ENCODE data around the gene SERPIND1.

Gene SERPIND1

GRCh38 chr22:20805972-20806471, 32.1 kb downstream of the SERPIND1 start:
- H3K27me3 ChIP-seq: no peaks in the 10 kb centered on the region
- TF ChIP-seq CTCF (IDR thresholded peaks at IDR 0.05): no peak
- no peaks in the 10 kb centered on the region for H3K4me1 ChIP-seq (ENCODE audit: control insufficient read depth in 1 of 2, insufficient read depth in 1 of 2, low read depth in 1 of 2, low read length in 1 of 2)
- no peak overlapping the region for H3K4me3 ChIP-seq (ENCODE audit: low read depth in 1 of 2, low read length in 1 of 2)
- peaks cover 97% of the 10 kb centered on the region for H3K36me3 ChIP-seq
- H3K9me3 ChIP-seq: no peaks in the 10 kb centered on the region
- no peak overlapping the region for H3K27ac ChIP-seq

DNA sequence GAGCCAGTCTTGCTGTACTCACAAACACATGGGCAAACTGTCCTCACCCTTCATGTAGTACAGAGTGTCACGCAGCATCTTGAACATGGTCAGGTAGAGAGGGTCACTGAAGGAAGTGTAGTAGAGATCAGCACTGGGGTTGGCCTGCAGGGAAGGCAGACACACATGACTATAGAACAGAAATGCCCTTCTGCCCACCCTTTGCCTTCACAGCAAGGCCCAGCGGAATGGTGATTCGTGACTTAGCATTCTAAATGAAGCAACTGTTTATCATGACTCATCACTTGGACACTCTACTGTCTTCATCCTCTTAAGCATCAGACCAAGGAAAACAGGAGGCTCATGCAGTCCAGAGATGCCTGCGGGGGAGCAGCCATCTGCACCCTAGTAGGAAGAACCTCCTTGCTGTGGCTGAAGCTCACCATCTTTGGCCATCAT, 33.4 kb downstream of the SERPIND1 start:
- Histone ChIP-seq H3K4me1 (ENCODE audit: control insufficient read depth in 1 of 2, insufficient read depth in 1 of 2, low read depth in 1 of 2, low read length in 1 of 2) (no peaks in the 10 kb centered on the region), H3K27ac (no peak overlapping the region), H3K9me3 (no peaks in the 10 kb centered on the region), H3K27me3 (no peaks in the 10 kb centered on the region), H3K36me3 (peaks cover 92% of the 10 kb centered on the region), H3K4me3 (ENCODE audit: low read depth in 1 of 2, low read length in 1 of 2) (no peak overlapping the region)
- TF ChIP-seq CTCF (IDR thresholded peaks at IDR 0.05): no peak

- Histone ChIP-seq H3K9me3 (no peaks in the 10 kb centered on the region), H3K27me3 (no peaks in the 10 kb centered on the region), H3K27ac (no peak overlapping the region), H3K36me3 (peaks cover 92% of the 10 kb centered on the region), H3K4me1 (ENCODE audit: control insufficient read depth in 1 of 2, insufficient read depth in 1 of 2, low read depth in 1 of 2, low read length in 1 of 2) (no peaks in the 10 kb centered on the region), H3K4me3 (ENCODE audit: low read depth in 1 of 2, low read length in 1 of 2) (no peak overlapping the region)
- TF ChIP-seq CTCF (IDR thresholded peaks at IDR 0.05): no peak
These were observed 34.9 kb downstream of the SERPIND1 start for GRCh38 chr22:20808844-20809243.

DNA sequence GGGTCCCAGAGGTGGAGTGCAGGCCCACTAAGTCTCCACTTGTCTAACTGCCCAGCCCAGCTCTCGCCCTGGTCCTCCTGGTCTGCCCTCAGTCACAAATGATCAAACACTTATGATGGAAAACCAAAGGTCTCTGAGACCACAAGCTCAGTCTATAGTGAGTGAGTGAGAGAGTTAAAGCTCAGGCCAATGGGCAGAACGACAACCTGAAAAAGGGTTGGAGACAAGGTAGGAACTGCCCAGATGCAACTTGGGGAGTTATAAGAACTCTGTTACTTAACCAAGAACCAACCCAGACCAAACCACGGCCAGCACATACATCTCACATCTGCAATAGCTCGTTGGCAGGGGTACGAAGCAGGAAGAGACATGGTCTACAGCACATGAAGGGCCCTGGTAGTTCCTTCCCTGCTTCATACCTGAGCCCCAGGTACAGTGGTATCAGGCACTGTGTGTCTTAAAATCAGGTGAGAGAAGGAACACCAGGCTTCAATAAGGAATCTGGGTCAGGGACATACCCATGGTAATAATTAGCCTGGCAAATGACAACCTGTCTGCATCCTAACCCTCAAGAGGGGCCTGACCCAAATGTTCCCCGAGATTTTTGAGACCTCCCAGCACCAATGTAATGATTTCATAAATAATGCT, 35.7 kb downstream of the SERPIND1 start:
- no peak for TF ChIP-seq CTCF (IDR thresholded peaks at IDR 0.05)
- H3K9me3 ChIP-seq: no peaks in the 10 kb centered on the region
- no peak overlapping the region for H3K27ac ChIP-seq
- no peaks in the 10 kb centered on the region for H3K27me3 ChIP-seq
- no peak overlapping the region for H3K4me3 ChIP-seq (ENCODE audit: low read depth in 1 of 2, low read length in 1 of 2)
- peaks cover 90% of the 10 kb centered on the region for H3K36me3 ChIP-seq
- no peaks in the 10 kb centered on the region for H3K4me1 ChIP-seq (ENCODE audit: control insufficient read depth in 1 of 2, insufficient read depth in 1 of 2, low read depth in 1 of 2, low read length in 1 of 2)

DNA sequence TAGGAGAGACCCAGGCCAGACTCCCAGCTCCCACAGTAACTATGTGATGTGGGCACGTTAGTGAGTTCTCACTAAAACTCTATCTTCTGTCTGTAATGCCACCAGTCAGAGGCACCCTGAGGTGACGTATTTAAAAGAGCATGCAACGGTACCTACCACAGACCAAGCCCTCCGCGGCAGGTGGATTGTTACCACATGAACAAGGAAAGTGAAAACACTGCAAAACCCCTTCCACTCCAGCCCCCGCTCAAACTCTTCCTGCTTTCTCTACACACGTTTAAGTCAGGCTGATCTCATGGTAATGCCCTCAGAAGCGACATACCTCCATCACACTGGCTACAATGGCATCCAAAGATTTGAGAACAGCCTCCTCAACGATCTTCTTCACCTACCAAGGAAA, 36.7 kb downstream of the SERPIND1 start:
- Histone ChIP-seq H3K9me3 (no peaks in the 10 kb centered on the region), H3K4me1 (ENCODE audit: control insufficient read depth in 1 of 2, insufficient read depth in 1 of 2, low read depth in 1 of 2, low read length in 1 of 2) (no peaks in the 10 kb centered on the region), H3K36me3 (peaks cover 86% of the 10 kb centered on the region), H3K27me3 (no peaks in the 10 kb centered on the region), H3K27ac (no peak overlapping the region), H3K4me3 (ENCODE audit: low read depth in 1 of 2, low read length in 1 of 2) (no peak overlapping the region)
- no peak for TF ChIP-seq CTCF (IDR thresholded peaks at IDR 0.05)
